Measurements from ENCODE around the gene GPR26. TPM values are rescaled to one million over a fixed set of nuclear protein-coding genes. Genes with fewer than 3 reads are reported as not detected.

Gene GPR26, protein sequence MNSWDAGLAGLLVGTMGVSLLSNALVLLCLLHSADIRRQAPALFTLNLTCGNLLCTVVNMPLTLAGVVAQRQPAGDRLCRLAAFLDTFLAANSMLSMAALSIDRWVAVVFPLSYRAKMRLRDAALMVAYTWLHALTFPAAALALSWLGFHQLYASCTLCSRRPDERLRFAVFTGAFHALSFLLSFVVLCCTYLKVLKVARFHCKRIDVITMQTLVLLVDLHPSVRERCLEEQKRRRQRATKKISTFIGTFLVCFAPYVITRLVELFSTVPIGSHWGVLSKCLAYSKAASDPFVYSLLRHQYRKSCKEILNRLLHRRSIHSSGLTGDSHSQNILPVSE
- not detected in 2 replicates for total RNA-seq

DNA sequence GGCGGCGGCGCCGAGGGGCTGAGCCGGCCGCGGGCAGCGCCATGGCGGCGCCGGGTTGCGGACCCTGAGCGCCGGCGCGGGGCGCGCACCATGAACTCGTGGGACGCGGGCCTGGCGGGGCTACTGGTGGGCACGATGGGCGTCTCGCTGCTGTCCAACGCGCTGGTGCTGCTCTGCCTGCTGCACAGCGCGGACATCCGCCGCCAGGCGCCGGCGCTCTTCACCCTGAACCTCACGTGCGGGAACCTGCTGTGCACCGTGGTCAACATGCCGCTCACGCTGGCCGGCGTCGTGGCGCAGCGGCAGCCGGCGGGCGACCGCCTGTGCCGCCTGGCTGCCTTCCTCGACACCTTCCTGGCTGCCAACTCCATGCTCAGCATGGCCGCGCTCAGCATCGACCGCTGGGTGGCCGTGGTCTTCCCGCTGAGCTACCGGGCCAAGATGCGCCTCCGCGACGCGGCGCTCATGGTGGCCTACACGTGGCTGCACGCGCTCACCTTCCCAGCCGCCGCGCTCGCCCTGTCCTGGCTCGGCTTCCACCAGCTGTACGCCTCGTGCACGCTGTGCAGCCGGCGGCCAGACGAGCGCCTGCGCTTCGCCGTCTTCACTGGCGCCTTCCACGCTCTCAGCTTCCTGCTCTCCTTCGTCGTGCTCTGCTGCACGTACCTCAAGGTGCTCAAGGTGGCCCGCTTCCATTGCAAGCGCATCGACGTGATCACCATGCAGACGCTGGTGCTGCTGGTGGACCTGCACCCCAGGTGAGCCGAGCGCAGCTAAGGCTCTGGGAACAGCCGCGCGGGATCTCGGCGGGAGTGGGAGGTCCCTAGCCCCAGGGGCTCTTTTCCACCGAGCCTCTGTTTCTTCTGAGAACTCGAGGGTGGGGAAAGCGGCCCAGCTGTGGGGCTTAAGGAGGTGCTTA is at the start of gene GPR26:
GPR26 (plus strand) TSS at position 38 of the 919 bp plus-strand sequence; CDS start at position 91, 53 bp downstream.

Other genes starting within 250 kb of the GPR26 start
- gene CPXM2, start 225.5 kb downstream of the GPR26 start, total RNA-seq: under 0.01 and 0.39 TPM in 2 replicates